Activated CD4-positive, alpha-beta memory T cell treated with anti-CD3 and anti-CD28 coated beads for 36 hours (primary cell): Measurements from ENCODE around the gene CSAD. TPM values are rescaled to one million over a fixed set of nuclear protein-coding genes. Genes with fewer than 3 reads are reported as not detected.
"Not testable (repeated sequence)": the region's sequence is repeated elsewhere in the genome, so short reads cannot be mapped to it uniquely, and the experiment has no call there.

Source experiments
- CTCF ChIA-PET: fragments of 350-600 bp; sonication (Branson Sonifier 250); formaldehyde crosslinking; loops from one replicate; lab custom pipeline; 2021; ENCODE audit warnings: antibody characterized with exemption, inconsistent platforms; lab: Charles Lee
- POLR2A ChIA-PET: fragments of 350-600 bp; sonication (Branson Sonifier 250); formaldehyde crosslinking; loops from one replicate; lab custom pipeline; 2021; ENCODE audit warnings: antibody characterized with exemption; lab: Charles Lee
- DNase-seq: peaks from one replicate; pipeline ENCODE4 v3.0.0-alpha.2; 2020
- H3K27ac Mint-ChIP-seq: one replicate; pipeline ENCODE4 v1.8.0; 2021; ENCODE audit warnings: mixed read lengths
- H3K27me3 Mint-ChIP-seq: one replicate; pipeline ENCODE4 v1.8.0; 2021; ENCODE audit warnings: mixed read lengths
- H3K36me3 Mint-ChIP-seq: one replicate; pipeline ENCODE4 v1.8.0; 2021; ENCODE audit warnings: mixed read lengths
- H3K4me1 Mint-ChIP-seq: one replicate; pipeline ENCODE4 v1.8.0; 2021; ENCODE audit warnings: low read depth, mixed read lengths
- H3K4me3 Mint-ChIP-seq: one replicate; pipeline ENCODE4 v1.8.0; 2021; ENCODE audit warnings: mild to moderate bottlenecking, mixed read lengths
- H3K9me3 Mint-ChIP-seq: one replicate; pipeline ENCODE4 v1.8.0; 2021; ENCODE audit warnings: mixed read lengths
- intact Hi-C: fragments of 100-400 bp; cut with micrococcal nuclease; formaldehyde crosslinking; loops from one replicate; pipeline ENCODE4 v1.15.1; 2023
- total RNA-seq, 2 experiments: library from RNA; stranded (reverse); gene quantifications; one replicate each; pipeline ENCODE4 v1.2.3, GENCODE V29; 2021

CSAD gene
- total RNA-seq, 2 experiments from 2014 or later = 21.4 to 23.7 TPM

DNA sequence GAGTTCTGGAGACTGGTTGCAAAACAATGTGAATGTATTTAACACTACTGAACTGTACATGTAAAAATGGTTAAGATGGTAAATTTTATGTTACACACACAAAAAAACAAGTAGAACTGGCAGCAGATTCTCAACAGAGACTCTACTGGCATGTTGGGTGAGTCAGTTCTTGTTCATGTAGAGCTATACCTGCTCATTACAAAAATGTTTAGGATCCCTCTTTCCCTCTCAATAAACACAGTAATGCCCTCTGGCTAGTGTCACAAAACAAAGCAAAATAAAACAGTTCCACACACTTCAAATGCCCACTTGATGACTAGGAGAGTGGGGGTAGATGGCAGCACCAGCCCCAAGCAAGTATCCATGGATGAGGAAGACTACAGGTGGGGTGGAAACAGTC, 13.9 kb downstream of the CSAD start:
- Mint-ChIP-seq H3K9me3 (no peaks in the 10 kb centered on the region), H3K4me3 (no peak overlapping the region), H3K4me1 (peaks cover 4% of the 10 kb centered on the region), H3K27ac (no peak overlapping the region), H3K27me3 (no peaks in the 10 kb centered on the region), H3K36me3 (peaks cover 3% of the 10 kb centered on the region)
- DNase-seq = no peak
- ChIA-PET CTCF (interaction anchor here (2.2 kb wide), 1 partner anchor 23 kb away, joined by 5 read pairs; no protein-coding TSS in a partner anchor), POLR2A (no interaction called here)
- intact Hi-C loops = no loop called here

DNA sequence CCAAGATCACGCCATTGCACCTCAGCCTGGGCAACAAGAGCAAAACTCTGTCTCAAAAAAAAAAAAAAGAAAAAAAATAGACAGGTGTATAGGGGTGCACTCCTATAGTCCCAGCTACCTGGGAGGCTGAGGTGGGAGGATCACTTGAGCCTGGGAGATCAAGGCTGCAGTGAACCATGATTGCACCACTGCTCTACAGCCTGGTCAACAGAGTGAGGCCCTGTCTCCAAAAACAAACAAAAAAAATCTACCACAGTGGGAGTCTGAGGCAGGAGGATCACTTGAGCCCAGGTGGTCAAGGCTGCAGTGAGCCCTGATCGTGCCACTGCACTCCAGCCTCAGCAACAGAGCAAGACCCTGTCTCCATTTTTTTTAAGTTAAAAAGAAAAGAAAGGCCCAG, 17.7 kb downstream of the CSAD start:
- H3K9me3 Mint-ChIP-seq, POLR2A ChIA-PET, H3K36me3 Mint-ChIP-seq, H3K27me3 Mint-ChIP-seq, H3K4me3 Mint-ChIP-seq, H3K27ac Mint-ChIP-seq, DNase-seq, intact Hi-C loops: not testable (repeated sequence)
- H3K4me1 Mint-ChIP-seq = peaks cover 10% of the 10 kb centered on the region
- CTCF ChIA-PET = interaction anchor here (4.7 to 6.3 kb wide), 2 partner anchors 27 to 182 kb away, joined by 36 to 53 read pairs; no protein-coding TSS in a partner anchor

DNA sequence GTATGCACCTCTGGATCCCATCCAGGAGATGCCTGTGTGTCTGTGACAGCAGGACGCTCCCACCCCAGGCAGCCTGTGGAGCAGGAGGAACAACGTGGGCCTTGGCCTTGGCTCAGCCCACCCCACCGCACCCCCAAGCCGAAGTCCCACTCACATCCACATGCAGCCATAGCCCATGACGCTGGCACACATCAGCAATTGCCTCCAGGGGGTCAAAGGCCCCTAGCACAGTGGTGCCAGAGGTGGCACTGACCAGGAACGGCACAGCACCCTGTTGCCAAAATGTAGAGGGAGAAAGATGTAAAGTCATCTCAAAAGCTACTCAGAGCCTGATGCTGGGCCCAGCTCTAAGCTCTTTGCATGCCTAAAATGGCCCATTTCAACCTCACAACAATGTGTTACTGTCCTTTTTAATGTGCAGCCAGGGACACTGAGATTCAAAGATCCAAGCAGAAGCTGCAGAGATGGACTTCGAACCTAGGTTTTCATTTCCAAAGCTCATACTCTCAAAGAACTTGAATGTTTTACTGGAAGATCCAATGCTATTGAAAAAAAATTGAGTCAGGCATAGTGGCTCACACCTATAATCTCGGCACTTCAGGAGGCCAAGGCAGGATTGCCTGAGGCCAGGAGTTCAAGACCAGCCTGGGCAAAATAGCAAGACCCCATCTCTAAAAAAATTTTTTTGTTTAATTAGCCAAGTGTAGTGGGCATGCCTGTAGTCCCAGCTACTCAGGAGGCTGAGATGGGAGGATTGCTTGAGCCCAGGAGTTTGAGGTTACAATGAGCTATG, 19.4 kb downstream of the CSAD start:
- Mint-ChIP-seq H3K4me1 (peaks cover 9% of the 10 kb centered on the region), H3K9me3 (no peaks in the 10 kb centered on the region), H3K27me3 (no peaks in the 10 kb centered on the region), H3K27ac (no peak overlapping the region), H3K4me3 (no peak overlapping the region), H3K36me3 (peaks cover 2% of the 10 kb centered on the region)
- intact Hi-C loops = no loop called here
- DNase-seq = no peak
- ChIA-PET POLR2A (interaction anchor here (1.0 kb wide), 1 partner anchor 44 kb away, joined by 3 read pairs; no protein-coding TSS in a partner anchor), CTCF (interaction anchor here (0.6 to 6.3 kb wide), 20 partner anchors 10 to 315 kb away, joined by 3 to 65 read pairs (median 14); partner anchors contain the start of genes AAAS, CSAD, ESPL1 and IGFBP6)

DNA sequence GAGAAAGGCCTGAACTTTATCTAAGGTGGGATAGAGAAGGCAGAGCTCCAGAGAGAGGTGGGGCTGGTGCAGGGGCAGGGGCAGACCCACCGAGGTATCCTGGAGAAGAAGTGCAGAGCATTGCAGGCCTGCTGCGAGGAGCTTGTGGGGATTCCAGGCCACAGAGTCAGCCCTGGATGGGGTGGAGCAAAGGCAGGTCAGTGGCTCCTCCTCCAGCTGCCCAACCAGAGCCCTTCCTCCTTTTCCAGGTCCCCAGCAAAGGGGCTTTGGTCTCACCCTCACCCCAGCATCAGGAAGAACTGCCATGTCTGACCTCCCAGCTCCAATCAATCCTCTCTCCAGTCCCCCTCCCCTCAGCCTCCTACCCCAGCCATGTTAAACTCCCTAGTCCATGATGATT, 20.1 kb downstream of the CSAD start:
- Mint-ChIP-seq H3K36me3 (peaks cover 2% of the 10 kb centered on the region), H3K9me3 (no peaks in the 10 kb centered on the region), H3K4me3 (no peak overlapping the region), H3K27me3 (no peaks in the 10 kb centered on the region), H3K27ac (no peak overlapping the region), H3K4me1 (peaks cover 6% of the 10 kb centered on the region)
- ChIA-PET CTCF (interaction anchor here (0.6 to 6.3 kb wide), 22 partner anchors 9 to 316 kb away, joined by 3 to 65 read pairs (median 10); partner anchors contain the start of genes AAAS, CSAD, ESPL1 and IGFBP6), POLR2A (interaction anchor here (1.0 to 1.9 kb wide), 2 partner anchors 20 to 45 kb away, joined by 3 to 12 read pairs; partner anchors contain the start of genes CSAD and ZNF740)
- intact Hi-C loops = no loop called here
- no peak for DNase-seq

DNA sequence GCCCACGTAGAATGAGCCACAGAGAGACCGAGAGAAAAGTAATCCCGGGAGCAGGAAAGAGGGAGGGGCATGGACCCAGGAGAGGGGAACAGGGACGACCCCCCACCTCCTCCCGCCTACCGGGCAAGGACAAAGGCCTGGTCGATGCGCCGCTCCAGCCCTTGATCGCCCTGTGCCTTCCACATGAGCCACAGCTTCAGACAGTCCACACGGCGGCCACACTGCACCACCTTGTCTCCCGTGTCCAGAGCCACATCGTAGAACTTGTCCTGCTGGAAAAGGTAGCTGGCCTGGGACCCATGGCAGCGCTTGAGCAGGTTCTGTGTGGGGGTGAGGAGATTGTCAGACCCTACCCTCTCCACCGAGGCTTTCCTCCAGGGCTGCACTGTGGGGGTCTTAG, 20.7 kb downstream of the CSAD start:
- no peak overlapping the region for H3K27ac Mint-ChIP-seq
- no peak for DNase-seq

DNA sequence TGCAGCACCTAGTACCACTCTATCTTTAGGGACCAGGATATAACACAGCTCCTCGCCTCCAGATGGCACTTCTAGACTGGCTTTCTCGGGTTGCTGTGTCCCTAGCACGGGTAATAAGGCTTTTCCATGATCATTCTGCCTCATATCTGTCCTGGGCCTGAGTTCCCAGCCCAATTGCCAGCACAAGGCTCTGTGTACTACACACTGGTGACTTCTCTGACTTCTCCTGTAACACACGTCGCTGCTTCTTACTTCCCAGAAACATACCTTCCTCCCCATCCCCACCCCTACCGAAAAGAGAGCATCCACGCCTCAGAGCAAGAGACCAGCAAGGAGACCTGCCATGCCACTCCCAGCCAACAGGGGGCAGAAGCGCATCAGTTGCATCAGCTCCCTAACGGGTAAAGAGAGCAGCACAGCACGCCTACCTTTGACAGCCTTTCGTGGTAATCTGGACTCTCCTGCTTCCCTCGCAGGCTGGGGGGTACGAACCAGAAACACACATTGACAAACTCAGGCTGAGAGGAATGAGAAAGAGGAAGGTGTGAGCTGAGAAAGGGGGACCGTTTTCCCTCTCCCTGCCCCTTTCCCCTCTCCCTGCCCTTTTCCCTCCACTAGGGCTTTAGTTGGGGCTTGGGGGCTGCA, 21.4 kb downstream of the CSAD start:
- intact Hi-C loops = loop anchor here (1.0 to 2.0 kb wide), 5 partner anchors 31 to 186 kb away; partner anchors contain the start of genes ITGB7 and PFDN5
- Mint-ChIP-seq H3K9me3 (no peaks in the 10 kb centered on the region), H3K4me3 (no peak overlapping the region), H3K27me3 (no peaks in the 10 kb centered on the region), H3K4me1 (peaks cover 6% of the 10 kb centered on the region), H3K27ac (no peak overlapping the region), H3K36me3 (no peaks in the 10 kb centered on the region)
- POLR2A ChIA-PET = interaction anchor here (0.6 to 1.9 kb wide), 2 partner anchors 22 to 163 kb away, joined by 4 to 12 read pairs; partner anchors contain the start of genes AAAS, CSAD and ZNF740
- CTCF ChIA-PET = interaction anchor here (0.7 to 6.3 kb wide), 43 partner anchors 9 to 317 kb away, joined by 3 to 65 read pairs (median 6); partner anchors contain the start of genes AAAS, CSAD, ESPL1 and IGFBP6
- DNase-seq = peak; percentile 95

More for the DNA sequence above, 20.7 kb downstream of the CSAD start:
- no peak overlapping the region for H3K4me3 Mint-ChIP-seq
- no peaks in the 10 kb centered on the region for H3K27me3 Mint-ChIP-seq
- POLR2A ChIA-PET = interaction anchor here (1.0 to 1.9 kb wide), 2 partner anchors 21 to 46 kb away, joined by 3 to 12 read pairs; partner anchors contain the start of genes CSAD and ZNF740
- peaks cover 2% of the 10 kb centered on the region for H3K36me3 Mint-ChIP-seq
- intact Hi-C loops = loop anchor here (1.0 to 2.0 kb wide), 5 partner anchors 30 to 185 kb away; partner anchors contain the start of genes ITGB7 and PFDN5
- H3K4me1 Mint-ChIP-seq = peaks cover 6% of the 10 kb centered on the region
- no peaks in the 10 kb centered on the region for H3K9me3 Mint-ChIP-seq
- CTCF ChIA-PET = interaction anchor here (0.7 to 6.3 kb wide), 43 partner anchors 8 to 317 kb away, joined by 3 to 65 read pairs (median 6); partner anchors contain the start of genes AAAS, CSAD, ESPL1 and IGFBP6

DNA sequence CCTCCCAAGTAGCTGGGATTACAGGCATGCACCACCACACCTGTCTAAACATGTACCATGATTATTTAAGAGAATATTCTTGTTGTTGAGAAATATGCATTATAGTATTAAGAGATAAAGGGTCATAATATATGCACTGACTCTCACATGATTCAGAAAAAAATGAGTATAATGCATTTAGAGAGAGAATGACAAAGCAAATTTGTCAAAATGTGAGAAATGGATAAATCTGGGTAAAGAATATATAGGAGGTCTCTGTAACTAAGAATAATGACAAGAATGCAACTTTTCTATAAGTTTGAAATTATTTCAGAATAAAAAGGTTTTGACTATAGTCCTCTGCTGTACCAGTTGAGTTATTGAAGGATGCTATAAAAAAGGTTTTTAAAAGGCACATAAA, 28.3 kb downstream of the CSAD start:
- Mint-ChIP-seq H3K36me3 (no peaks in the 10 kb centered on the region), H3K4me3 (no peak overlapping the region), H3K9me3 (no peaks in the 10 kb centered on the region), H3K27me3 (no peaks in the 10 kb centered on the region), H3K4me1 (no peaks in the 10 kb centered on the region), H3K27ac (no peak overlapping the region)
- ChIA-PET CTCF (interaction anchor here (0.6 to 1.3 kb wide), 4 partner anchors 8 to 193 kb away, joined by 3 to 6 read pairs (median 3); partner anchors contain the start of gene ESPL1), POLR2A (no interaction called here)
- intact Hi-C loops = no loop called here
- DNase-seq = no peak

DNA sequence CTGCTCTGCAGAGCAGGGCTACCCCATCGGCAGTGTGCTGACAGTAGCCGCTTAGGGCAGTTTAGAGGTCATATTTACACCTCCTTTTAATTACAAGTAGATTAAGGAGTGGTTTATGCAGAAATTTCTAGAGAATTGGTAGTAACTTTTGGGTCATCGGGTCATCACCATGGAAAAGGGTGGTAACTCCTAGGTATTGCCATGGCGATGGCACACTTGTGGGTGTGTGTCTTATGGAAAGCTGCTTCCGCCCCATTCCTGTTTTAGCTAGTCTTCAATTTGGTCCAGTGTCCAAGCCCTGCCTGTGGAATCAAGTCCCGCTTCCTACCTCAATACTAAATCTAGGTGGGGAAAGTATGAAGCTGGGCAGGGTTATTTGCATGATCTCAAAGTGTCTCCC, 29.7 kb downstream of the CSAD start:
- H3K9me3 Mint-ChIP-seq = no peaks in the 10 kb centered on the region
- H3K36me3 Mint-ChIP-seq = no peaks in the 10 kb centered on the region
- no peak overlapping the region for H3K27ac Mint-ChIP-seq
- no peak for DNase-seq
- intact Hi-C loops = no loop called here
- ChIA-PET POLR2A (no interaction called here), CTCF (interaction anchor here (1.3 to 1.5 kb wide), 2 partner anchors 9 to 194 kb away, joined by 4 to 6 read pairs; no protein-coding TSS in a partner anchor)
- no peaks in the 10 kb centered on the region for H3K4me1 Mint-ChIP-seq
- H3K27me3 Mint-ChIP-seq = no peaks in the 10 kb centered on the region
- no peak overlapping the region for H3K4me3 Mint-ChIP-seq

DNA sequence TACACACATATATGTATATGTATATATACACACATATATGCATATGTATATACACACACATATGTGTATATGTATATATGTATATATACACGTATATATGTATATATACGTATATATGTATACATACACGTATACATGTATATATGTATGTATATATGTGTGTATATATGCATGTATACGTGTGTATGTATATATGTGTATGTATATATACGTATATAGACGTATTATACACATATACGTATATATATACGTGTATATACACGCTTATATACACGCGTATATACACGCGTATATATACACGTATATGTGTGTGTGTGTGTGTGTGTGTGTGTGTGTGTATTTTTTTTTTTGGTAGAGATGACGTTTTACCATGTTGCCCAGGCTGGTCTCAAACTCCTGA, 33.1 kb downstream of the CSAD start:
- POLR2A ChIA-PET = no interaction called here
- Mint-ChIP-seq H3K4me1 (no peaks in the 10 kb centered on the region), H3K9me3 (no peaks in the 10 kb centered on the region), H3K27me3 (no peaks in the 10 kb centered on the region), H3K4me3 (no peak overlapping the region), H3K27ac (no peak overlapping the region), H3K36me3 (no peaks in the 10 kb centered on the region)
- CTCF ChIA-PET = no interaction called here
- no peak for DNase-seq
- intact Hi-C loops = no loop called here

DNA sequence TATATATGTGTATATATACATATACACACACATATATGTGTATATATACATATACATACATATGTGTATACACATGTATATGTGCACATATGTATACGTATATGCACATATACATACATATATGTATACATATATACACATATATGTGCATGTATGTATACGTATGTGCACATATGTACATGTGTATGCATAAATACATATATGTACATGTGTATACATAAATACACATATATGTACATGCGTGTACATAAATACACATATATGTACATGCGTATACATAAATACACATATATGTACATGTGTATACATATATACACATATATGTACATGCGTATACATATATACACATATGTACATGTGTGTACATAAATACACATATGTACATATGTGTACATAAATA, 33.5 kb downstream of the CSAD start:
- Mint-ChIP-seq H3K9me3 (no peaks in the 10 kb centered on the region), H3K4me3 (no peak overlapping the region), H3K27ac (no peak overlapping the region), H3K36me3 (no peaks in the 10 kb centered on the region), H3K27me3 (no peaks in the 10 kb centered on the region), H3K4me1 (no peaks in the 10 kb centered on the region)
- ChIA-PET CTCF (no interaction called here), POLR2A (no interaction called here)
- DNase-seq = no peak
- intact Hi-C loops = no loop called here

DNA sequence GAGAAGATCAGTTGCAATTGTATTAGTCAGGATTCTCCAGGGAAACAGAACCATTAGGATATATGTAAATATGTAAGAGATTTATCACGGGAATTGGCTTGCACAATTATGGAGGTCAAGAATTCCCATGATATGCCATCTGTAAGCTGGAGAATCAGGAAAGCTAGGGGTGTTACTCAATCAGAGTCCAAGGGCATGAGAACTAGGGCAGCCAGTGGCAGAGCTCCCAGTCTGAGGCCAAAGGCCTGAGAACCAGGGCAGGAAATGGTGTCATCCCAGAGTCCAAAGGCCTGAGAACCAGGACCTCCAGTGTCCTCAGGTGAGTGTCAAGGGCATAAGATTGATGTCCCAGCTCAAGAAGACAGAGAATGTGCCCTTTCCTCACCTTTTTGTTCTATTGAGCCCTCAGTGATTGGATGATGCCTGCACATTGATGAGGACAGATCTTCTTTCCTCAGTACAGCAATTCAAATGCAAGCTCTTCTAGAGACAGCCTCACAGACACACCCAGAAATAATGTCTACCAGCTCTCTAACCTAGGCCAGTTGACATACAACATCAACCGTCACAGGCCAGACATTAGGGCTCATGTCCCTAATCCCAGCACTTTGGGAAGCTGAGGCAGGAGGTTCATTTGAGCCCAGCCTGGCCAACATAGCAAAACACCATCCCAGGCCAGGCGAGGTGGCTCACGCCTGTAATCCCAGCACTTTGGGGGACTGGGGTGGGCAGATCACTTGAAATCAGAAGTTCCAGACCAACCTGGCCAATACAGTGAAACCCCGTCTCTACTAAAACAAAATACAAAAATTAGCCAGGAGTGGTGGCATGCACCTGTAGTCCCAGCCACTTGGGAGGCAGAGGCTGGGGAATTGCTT, 35.1 kb downstream of the CSAD start:
- CTCF ChIA-PET = interaction anchor here (0.6 to 1.6 kb wide), 2 partner anchors 14 to 26 kb away, joined by 3 read pairs; no protein-coding TSS in a partner anchor
- no peak for DNase-seq

More for the DNA sequence above, 35.1 kb downstream of the CSAD start:
- intact Hi-C loops = no loop called here
- no peaks in the 10 kb centered on the region for H3K27me3 Mint-ChIP-seq
- H3K9me3 Mint-ChIP-seq = no peaks in the 10 kb centered on the region
- no peak overlapping the region for H3K4me3 Mint-ChIP-seq
- no peaks in the 10 kb centered on the region for H3K4me1 Mint-ChIP-seq
- H3K36me3 Mint-ChIP-seq = no peaks in the 10 kb centered on the region
- POLR2A ChIA-PET = no interaction called here
- H3K27ac Mint-ChIP-seq = no peak overlapping the region
